Measurements from ENCODE around the gene KSR1.
"Not testable (repeated sequence)": the region's sequence is repeated elsewhere in the genome, so short reads cannot be mapped to it uniquely, and the experiment has no call there.

Gene KSR1

GRCh38 chr17:27646232-27646631 lies 190.0 kb downstream of the KSR1 start:
- DNase-seq, result no peak

DNA sequence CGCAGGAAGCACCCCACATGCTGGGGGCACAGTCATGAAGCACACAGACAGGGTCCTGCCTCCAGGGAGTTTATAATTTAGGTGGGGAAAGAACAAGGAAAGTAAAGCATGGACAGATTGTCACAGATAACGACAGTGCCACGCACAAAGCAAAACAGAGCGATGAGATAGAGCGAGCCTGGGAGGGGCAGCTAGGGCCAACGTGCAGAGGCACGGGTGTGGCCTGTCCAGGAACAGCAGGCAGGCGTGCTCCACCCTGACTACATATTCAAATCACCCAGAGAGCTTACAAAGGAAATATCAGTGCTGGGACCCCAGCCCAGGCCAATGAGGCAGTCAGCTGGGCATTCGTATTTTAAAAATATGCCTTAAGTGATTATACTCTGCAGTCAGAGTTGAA lies 191.5 kb downstream of the KSR1 start:
- DNase-seq, result no peak

GRCh38 chr17:27649111-27649571 lies 192.9 kb downstream of the KSR1 start:
- DNase-seq, result not testable (repeated sequence)

DNA sequence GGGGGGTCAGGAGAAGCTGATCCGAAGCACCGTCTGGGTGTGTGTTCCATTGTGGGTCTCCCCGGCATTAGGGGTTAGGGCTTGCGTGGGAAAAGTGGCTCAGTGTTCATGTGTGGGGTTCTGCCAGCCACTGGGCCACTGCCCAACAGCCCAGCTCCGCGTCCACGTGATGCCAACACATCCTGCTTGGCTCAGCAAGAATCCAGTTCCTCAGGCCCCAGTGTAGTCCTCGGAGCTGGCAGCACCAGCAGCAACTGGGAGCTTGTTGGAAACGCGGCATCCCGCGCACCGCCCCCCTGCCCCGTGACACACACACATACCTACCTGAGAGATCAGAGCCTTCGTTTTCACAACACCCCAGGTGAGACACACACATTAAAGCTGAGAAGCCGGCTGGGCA lies 193.7 kb downstream of the KSR1 start:
- no peak for DNase-seq

GRCh38 chr17:27650836-27651235 lies 194.6 kb downstream of the KSR1 start:
- no peak for DNase-seq

DNA sequence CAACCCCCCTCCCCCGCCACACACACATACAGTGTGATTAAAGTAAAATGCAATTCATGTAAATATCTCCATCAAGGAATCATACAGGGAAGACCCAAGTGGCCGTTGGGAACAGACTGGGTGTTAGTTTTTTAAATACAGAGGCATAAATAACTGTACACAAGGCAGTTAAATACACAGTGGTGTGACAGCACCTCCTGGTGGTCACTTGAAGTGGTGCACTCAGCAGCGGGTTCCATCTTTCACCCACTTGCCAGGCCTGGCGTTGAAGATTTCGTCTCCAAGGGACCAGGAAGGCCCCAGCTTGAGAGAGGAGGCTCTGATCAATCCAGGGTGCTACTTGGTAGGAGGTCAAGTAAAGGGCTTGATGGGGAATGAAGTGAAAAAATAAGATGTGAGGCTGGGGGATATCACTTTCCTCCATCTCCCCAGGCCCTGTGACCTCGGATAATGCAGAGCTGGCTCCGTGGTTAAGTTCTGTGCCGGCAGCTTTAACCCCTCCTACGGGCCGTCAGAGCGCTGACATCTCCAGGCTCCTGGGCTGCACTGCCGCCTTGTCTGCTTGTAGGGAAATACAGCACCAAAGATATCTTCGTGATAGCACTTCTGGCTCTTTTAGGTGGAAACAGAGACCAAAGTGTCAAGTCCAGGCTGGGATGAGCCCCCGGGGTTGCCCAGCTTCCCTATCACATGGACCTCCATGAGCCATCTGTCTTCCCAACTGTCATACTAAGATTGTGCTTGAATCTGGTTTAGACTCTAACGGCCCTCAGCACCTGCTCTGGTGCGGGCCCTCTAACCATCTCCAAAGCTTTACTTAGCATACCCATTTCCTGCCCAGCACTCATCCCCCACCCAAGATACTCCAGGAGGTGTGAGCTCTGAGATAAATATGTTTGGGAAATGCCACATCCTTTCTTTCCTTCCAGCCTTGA lies 195.4 kb downstream of the KSR1 start:
- DNase-seq, result peak; percentile 70

GRCh38 chr17:27653449-27653971 lies 197.3 kb downstream of the KSR1 start:
- DNase-seq, result not testable (repeated sequence)

- no peak for DNase-seq
Observed at GRCh38 chr17:27654136-27654535, 197.9 kb downstream of the KSR1 start.

DNA sequence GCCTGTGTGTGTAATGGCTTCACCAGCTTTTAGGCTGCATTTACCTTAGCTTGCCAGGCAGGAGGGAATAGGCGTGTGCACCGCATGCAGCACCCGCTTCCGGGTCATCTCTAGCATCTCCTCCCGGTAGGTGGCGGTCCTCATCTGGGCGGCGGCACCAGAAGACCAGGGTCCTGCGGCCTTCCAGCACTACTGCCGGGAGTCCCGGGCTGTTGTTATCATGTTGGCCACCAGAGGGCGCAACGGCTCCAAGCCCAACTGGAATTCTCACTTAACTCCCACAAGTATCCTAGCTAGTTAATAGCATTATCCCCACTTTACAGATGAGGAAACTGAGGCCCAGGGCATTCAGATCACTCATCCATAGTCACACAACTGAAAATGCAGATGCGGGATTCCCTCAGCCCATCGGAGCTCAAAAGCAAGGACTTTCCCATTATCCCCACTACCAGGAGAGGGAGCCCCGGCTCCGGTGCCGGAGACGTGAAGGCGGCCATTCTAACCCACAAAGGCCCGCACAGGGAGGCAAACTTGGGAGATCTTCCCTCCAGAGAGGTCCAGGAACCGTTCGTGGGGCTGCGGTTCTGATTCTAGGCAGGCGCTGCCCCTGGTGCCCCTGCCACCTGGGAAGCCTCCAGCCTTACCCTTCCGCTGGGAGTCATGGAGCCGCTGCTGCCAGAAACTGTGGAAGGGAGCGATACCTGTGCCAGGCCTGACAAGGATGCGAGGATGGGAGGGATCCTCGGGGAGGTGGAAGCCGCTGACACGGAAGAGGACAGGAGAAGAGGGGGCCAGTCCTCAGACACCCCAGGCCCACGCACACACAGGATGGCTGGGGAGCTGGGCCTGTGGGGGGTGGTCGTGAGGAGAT lies 198.6 kb downstream of the KSR1 start:
- DNase-seq, result peak; percentile 58

DNA sequence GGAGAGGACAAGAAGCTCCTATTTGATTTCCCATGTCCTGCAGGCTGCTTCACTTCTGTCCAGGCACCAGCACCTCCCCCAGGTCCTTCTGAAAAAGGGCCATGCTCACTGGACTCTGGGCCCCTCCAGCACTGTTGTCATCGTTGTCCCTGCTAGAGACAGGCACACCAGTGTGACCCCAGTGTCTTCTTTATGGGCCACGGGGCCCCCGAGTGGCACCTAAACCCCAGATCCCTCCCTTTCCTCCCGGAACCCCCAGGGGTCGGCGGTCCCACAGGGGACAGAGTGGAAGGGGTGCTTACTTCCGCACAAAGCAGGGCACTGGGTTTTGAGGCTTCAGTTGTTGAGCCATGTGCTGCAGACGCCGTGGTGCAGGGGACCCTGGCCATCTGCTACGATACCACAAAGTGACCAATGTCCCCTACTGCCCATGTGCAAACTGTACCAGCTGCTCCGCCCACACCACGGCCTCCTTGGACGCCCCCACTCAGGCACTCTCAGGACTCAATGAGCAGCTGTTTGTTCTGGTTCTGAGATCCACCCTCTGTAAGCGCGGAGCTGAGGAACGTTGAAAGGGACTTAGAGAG lies 199.4 kb downstream of the KSR1 start:
- not testable (repeated sequence) for DNase-seq

DNA sequence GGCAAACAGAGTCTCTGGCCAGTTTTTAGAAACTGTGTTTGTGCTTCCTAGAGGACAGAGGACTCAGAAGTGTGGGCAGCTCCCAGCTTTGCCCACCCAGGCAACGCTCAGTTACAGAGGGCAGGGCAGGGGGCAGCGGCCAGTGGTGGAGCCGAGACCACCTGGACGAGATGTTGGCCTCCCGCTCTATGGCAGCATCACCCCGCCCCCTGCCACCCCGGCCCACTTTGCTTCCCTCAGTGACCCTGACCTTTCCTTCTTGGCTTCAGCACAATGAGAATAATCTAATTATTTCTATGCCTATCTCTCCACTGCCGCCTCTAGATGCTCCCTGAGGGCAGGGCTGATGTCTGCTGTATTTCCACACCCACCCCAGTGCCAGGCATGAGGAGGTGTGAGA lies 200.4 kb downstream of the KSR1 start:
- not testable (repeated sequence) for DNase-seq

GRCh38 chr17:27657620-27658019 lies 201.4 kb downstream of the KSR1 start:
- DNase-seq, result no peak

DNA sequence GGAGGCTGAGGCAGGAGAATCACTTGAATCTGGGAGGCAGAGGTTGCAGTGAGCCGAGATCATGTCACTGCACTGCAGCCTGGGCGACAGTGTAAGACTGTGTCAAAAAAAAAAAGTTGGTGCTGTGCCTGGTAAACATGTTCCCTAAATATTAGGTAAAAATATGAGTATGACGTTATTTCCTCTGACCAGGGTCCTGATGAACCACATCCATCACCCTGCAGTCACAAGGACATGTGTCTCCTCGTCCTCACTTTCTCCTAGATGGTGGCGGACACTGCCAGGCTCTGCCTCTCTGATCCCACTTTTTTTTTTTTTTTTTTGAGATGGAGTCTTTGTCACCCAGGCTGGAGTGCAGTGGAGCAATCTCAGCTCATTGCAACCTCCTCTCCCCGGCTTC lies 203.4 kb downstream of the KSR1 start:
- no peak for DNase-seq

DNA sequence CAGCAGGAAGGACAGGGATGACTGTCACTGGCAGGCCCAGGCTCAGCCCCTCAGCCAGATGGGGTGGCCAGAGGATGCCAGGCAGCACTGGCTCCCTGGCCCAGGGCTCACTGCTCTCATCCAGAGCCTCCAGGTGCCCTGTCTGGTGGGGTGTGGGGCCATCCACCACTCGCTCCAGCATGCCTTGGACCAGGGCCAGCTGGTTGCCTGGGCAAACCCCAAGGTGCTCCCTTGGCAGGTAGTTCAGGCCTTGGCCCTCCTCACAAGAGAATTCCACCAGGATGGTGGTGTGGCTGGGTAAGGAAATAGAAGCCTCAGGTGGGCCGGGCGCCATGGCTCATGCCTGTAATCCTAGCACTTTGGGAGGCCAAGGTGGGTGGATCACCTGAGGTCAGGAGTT lies 204.2 kb downstream of the KSR1 start:
- DNase-seq, result no peak

- no peak for DNase-seq
Observed at GRCh38 chr17:27663936-27664605, 207.8 kb downstream of the KSR1 start.

DNA sequence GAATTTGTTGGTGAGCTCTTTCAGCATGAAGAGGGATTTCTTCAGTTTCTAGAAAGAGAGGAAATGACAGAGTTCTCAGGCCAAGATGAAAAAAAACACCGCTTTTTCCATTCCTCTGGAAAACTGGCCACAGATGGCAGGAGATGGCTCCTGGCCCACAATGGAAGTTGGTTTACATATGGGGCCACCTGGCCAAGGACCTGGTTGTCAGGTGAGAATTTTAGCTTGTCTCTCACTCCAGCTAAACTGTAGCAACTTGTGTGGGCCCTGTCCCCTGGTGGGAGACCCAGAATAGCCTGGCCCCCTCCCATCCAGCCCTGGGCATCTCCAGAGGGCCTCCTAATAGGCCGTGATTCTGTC lies 208.3 kb downstream of the KSR1 start:
- no peak for DNase-seq

DNA sequence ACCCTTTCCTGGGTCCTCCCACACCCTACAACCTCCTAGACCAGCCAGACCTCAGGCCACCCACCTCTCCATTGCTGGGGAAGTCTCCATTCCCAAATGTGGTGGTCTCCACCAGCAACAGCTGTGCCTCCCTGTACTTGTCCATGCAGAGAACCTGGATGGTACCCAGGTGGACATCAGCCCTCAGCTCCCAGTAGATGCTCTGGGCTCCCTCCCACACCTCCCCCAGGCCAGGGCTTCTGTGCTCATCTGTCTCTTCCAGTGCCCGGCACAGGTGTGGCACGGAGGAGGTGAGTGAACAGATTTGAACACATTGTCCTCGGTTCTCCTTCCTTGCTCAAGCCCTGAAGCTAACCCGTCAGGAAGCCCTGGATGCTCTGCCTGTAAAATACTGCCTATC lies 209.3 kb downstream of the KSR1 start:
- DNase-seq, result no peak

DNA sequence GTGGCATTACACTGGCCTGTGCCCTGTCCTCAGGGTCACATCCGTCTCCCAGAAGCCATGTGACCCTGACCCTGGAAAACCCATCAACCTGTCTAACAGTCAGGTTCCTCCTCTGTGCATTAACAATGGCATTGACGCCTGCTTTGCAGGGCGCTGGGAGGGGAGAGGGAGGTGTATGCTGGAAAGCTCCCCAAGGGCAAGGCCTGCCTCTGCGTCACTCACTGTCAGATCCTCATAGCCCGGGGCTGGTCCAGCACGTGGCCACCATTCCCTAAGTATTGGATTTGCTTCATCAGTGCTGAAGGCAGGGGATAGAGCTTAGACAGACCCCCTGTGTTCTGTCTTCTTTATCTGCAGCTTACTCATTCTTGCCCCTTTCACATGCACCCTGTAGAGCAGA lies 210.0 kb downstream of the KSR1 start:
- not testable (repeated sequence) for DNase-seq

- DNase-seq, result no peak
Observed at GRCh38 chr17:27666831-27667560, 210.7 kb downstream of the KSR1 start.

GRCh38 chr17:27667656-27668487 lies 211.6 kb downstream of the KSR1 start:
- DNase-seq, result no peak

DNA sequence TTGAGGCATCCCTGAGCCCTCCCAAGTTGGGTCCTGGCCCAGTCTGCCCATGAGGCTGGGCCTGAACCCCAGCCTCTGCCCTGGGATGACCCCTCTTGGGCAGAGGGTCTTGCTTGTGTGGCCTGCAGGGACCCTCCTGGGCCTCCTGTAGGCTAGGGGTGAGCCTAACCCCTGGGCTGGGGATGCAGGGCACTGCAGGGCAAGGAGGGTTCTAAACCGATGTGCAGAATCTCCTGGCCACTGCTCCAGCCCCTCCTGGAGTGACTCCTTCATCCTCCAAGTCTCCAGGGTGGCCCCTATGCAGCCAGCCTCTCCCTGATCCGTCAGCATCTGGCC lies 212.2 kb downstream of the KSR1 start:
- no peak for DNase-seq
